Measurements from ENCODE around the gene CD320.
A peak's percentile ranks its signal among the peaks of the same experiment; 100 is the strongest.
"Not testable (repeated sequence)": the region's sequence is repeated elsewhere in the genome, so short reads cannot be mapped to it uniquely, and the experiment has no call there.

CD320 gene

DNA sequence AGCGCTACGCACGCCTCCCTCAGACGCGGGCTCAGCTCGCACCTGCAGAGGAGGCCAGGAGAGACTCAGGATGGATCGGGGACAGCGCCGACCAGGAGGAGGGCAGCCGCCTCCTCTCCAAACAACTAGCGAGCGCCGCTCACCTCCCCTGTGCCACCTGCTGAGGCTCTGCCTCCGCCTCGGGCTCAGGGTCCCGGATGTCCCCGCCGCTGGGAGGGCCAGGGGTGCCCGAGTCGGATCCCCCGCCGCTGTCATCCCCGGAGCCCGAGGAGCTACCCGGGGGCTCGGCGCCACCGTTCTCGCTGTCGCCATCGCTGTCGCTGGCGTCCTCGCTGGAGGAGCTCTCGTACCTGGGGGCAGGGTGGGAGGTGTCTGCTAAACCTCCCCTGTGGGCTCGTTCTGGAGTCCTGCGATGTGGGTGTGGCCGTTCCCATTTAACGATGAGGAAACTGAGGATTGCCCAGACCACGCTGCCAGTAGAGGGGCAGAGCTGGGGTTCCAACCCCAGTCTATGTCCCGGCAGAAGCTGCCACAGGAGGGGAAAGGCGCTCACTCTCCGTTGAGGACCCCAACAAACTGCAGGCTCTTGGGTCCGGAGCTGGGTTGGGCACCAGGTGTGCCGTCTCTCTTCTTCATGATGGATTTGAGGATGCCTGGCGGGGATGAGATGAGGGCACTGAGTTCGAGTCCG is 25.8 kb upstream of the CD320 start:
- no peak for DNase-seq

DNA sequence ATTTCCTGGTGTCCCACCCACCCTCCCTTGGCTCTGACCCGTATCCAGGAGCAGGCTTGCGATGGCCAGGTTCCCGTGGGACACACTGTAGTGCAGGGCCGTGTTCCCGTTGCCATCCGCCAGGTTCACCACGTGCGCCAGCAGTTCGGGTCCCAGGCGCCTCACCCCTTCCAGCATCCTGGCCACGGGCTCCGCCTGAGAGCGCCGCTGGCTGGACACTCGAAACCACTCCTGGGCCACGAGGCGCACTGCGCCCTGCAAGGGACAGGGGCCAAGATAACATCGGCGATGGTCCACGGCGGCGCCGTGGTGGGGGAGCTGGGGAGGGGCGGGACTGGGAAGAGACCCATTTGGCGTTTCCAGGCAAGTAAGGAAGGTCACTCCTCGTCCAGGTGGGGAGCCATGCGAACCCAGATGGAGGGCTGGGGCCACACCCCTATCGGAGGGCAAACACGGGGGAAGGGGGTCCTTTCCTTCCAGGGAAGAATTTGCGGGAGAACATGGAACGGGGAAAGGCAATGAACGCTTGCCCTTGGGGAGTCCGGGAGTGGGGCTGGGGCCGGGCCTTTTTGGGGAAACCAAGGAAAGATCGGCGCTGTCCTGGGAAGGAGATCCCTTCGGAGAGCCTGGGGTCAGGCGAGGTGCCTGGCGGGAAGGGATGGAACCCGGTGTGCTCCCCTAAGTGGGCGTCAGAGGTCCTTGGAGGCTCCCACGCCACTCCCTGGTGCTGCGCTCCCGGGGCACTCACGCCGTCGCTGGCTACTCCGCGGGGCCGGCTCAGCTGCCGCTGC is 25.0 kb upstream of the CD320 start:
- no peak for DNase-seq

DNA sequence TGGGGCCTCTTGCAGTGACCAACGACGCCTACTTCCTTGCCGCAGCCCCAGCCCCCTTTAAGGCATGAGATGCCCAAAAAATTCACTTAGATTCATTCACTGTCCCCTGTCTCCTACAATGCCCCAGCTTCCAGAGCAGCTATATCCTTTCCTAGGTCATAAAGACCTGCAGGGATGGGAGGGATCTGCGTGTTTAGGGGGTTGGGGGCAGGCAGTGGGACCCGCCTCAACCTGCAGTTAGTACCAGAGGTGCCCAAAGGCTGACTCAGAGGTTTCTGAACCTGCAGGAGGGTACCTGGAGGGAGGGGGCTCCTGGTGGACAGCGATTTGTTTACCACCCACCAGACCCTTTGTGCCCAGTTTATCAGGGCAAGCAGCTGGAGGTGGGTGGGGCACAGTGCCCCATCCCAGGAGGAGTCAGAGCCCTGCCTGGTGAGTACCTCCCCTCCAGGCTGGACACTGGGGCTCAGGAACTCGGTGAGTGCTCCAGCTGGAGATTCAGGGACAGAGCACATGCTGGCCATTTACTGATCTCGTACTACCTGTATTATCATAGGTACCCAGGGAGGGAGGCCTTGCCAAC is 23.2 kb upstream of the CD320 start:
- DNase-seq, result no peak

DNA sequence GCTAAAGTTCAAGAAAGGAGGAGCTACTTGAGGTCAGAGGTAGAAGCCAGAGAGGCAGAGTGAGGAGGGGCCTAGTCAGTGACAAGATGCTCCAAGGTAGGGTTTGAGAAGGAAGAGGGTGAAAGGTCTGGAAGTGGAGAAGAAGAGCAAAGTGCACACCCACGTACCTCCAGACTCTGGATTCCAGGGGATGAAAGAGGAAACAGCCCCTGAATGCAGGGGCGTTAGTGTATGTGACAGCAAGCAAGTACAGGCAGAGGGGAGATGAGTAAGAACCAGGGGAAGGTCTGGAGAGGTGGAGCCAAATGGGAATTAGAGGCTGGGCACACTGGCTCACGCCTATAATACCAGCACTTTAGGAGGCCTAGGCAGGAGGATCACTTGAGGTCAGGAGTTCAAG is 21.8 kb upstream of the CD320 start:
- DNase-seq, result no peak

DNA sequence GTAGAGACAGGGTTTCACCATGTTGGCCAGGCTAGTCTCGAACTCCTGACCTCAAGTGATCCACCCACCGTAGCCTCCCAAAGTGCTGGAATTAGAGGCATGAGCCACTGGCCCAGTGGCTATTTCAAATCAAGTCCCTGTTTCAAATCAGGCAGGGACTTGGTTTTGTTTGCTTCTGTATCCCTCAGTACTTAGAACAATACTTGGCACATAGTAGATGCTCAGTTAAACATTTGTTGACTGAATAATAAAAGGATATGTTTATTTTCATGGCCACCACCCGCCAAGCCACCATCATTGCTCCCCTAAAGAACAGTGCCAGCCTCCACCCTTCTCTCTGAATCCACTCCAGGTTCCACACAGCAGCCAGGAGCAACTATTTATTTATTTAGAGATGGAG is 17.3 kb upstream of the CD320 start:
- DNase-seq, result no peak

DNA sequence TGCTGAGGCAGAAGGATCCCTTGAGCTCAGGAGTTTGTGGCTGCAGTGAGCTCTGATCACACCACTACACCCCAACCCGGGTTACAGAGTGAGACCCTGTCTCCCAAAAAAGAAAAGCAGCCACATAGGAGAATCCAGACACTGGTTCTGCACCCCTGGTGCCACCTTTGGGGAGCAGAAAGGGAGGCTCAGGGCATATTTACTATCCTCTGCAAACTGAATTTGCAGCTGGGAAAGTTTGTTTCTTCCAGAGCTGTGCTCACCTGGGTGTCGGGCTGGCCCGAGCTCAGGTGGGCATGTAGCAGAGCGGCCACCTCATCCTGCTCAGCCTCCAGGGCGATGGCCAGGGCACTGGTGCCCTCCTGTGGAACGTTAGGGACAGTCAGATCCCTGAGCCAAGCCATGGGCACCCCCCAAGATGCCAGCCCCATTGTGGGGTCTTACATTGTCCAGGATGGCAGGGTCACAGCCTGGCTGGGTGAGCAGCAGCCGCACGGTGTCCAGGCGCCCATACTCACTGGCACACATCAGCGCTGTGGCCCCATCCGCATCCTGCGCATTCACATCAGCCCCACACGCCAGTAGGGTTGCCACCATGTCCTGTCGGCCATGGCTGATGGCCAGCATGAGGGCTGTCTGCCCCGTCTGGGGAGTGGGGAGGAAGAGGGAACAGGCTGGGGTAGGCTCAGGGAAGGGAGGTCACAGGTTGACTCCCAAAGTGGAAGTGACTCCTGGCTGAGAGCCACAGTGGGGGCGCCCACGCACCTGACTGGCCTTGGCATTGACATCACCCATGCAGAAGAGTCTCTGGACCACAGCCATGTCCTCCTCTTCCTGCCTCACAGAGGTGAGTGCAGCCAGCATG is 16.3 kb upstream of the CD320 start:
- DNase-seq, result no peak

DNA sequence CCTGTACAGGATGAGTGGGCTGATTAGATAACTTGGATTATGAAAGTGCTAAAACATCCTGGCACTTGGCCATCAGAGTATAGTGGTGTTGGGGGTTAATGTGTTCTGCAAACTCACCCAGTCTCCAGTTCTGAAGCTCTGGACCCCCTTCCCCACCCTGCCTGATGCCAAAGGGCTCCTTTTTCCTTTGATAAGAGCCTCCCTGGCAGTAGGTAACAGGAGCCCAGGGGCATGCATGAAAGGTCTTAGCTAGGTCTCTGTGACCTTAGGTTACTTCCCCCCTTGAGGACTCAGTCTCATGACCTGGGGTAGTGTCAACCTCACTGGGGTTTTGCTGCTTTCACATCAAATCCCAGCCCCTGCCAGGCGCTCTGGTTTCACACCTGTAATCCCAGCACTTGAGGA is 15.6 kb upstream of the CD320 start:
- DNase-seq, result no peak

DNA sequence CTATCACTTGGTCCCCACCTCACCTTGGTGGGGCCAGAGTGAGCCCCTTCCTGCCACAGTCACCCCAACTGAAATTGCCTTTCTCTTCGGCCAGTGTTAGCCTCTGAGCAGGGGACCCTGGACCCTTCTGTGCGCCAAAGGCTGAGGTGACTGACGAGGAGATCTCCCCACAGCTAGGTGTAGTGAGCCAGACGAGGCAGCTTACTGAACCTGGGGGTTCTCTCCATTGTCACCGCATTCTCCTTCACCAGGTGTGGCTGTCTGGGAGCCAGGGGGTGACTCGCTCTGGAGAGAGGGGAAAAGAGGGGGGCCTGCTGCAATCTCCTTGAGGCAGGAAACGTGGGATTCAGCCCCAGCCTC is 14.5 kb upstream of the CD320 start:
- no peak for DNase-seq

DNA sequence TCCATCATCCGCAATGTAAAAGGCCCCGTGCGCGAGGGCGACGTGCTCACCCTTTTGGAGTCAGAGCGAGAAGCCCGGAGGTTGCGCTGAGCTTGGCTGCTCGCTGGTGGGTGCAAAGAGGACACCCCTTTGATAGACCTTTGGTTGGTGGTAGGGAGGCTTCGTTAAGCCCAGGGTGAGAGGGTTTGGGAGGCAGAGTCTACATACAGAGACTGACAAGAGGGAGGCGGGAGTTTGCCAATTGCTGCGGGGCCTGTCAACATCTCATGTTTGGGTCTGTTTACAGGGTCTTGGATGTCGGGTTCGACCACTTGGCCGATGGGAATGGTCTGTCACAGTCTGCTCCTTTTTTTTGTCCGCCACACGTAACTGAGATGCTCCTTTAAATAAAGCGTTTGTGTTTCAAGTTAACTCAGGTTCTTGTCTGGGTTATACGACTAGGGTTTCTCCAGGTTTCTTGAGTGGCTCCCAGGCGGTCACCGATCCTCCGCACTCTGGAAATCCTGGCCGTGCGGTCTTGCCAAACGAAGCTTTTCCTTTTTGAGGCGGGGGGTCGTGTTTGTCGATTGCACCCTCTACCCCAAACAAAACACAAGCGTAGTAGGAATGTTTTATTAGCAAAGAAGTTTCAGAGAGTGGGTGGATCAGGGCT is 14.0 kb upstream of the CD320 start:
- DNase-seq, result peak in 1 of 51 donors; percentile 38

DNA sequence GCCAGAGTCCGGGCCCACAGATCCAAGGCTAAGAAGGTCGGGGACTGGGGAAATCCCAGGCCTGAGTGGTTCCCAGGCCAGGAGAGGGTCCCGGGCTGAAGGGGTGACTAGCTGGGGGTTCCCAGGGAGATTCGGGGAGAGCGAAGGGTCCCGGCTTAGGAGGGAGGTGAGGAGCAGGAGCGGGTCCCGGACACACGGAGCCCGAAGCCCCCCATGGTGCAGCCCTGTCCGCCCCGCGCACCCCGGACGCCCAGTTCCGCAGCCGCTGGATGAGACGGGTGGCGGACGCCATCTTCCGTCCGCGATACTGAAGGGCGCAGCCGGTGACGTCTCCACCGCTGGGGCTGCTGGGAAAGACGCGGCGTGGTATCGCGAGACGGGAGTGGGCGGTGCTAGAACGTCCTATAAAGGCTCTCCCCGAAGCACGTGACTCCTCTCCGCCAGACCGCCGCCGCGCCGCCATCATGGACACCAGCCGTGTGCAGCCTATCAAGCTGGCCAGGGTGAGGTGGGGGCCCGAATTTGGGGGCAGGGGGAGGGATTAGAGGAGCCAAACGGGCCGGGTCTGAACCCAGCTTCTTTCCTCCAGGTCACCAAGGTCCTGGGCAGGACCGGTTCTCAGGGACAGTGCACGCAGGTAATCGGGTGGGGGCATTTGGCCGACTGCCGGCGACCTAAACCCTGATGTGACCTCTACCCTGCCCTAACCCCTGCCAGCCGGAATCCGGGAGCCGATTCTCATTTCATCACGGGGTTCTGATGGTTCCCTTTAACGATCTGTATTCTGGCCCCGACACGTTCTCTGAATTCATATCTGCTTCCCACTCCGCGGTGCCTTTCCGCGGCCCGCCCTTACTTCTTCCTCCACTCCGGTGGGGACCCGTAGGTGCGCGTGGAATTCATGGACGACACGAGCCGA is 13.2 kb upstream of the CD320 start, which contains the start of the genes NDUFA7 and RPS28:
Gene NDUFA7, minus strand, starts transcription at position 309 of the 919 bp plus-strand sequence. Its CDS starts 17 bp downstream, at position 292.
Gene RPS28, plus strand, starts transcription at position 430 of the 919 bp plus-strand sequence. Its CDS starts 35 bp downstream, at position 465.
- DNase-seq, result peak; percentile 55 to 98 (median 92)

DNA sequence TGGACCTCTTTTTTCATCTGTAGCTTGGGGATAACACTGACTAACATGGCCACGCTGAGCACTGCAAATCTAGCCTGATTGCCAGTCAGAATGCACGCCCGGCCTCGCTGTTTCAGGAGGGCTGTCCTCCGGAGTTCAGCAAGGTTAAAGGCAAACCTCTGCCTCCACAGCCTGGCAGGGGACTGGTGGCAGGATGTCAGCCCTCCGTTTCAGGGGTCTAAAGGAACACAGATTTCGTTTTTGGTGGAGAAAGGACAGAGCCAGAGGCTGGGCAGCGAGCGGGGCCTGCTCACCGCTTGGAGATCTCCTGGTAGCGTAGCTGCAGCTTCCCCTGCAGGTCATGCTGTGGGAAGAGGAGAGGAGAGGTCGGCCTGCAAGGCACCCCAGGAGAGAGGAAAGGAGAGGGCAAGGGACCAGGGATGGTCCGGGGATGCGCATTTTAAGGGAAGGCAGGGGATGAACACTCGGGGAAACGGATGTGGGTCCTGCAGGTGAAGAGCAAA is 12.5 kb upstream of the CD320 start:
- DNase-seq, result peak in 3 of 51 donors; percentile 13 to 57 (median 39)

DNA sequence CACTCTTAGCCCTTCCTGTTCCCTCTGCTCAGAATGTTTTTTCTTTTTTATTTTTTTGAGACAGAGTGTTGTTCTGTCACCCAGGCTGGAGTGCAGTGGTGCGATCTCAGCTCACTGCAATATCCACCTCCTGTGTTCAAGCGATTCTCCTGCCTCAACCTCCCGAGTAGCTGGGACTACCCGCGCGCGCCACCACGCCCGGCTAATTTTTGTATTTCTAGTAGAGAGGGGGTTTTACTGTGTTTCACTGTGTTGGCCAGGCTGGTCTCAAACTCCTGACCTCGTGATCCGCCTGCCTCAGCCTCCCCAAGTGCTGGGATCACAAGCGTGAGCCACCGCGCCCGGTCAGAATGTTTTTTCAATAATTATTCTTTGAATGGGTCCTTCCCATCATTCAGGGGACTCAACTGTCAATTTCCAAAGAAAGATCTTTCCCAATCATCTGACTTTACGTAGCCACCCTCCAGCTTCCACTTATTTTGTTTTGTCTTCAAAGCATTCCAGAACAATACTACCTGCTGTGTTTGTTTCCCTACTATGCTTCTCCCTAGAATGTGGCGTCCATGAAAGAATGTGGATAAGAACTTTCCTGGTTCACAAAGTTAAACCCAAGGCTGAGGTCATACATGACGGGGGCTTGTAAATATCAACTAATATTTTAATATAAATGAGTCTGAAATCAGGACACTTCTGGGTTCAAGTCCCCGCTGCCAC is 11.8 kb upstream of the CD320 start:
- DNase-seq, result no peak

DNA sequence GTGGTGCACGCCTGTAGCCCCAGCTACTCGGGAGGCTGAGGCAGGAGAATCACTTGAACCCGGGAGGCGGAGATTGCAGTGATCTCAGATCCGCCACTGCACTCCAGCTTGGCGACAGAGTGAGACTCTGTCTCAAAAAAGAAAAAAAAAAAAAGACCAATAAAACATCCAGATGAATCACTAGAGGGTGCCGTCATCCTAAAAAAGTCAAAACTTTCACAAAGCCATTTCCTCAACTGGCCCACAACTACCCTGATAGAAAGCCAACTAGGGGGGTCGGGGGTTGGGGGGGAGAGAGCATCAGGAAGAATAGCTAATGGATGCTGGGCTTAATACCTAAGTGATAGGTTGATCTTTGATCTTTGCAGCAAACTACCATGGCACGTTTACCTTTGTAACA is 10.7 kb upstream of the CD320 start:
- DNase-seq, result not testable (repeated sequence)

DNA sequence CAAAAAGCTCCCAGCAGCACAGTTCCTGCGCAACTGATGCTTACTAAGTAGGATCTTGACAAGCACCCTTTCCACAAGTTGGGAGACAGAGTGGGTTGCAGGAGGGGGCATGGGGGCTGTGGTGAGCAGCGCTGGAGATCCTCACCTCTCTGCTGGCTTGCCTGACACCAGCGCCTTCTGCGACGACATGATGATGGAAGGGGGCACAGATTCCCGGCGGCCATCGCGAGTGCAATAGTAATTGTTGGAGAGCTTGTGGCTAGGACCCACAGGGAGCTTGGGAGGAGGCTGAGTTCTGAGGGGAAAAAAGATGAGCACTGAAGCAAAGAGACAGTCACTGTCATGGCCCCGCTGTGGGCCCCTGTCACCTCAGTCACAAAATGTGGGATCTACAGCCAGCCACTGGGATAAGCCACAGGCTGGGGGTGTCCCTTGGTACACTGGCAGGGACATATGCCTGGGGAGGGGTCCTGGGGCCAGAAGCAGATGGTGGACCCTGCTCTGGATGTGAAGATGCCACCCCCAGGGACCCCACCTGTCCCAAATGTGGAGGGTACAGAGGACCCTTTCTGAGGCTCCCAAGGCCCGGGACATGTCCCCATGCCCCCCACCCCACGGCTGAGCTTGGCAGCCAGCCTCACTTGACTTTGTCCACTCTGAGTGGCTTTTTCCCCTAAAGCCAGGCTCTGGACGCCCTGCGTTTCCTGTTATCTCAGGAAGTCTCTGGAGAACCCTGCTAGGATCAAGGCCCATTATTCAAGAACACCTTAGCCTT is 8.4 kb upstream of the CD320 start:
- DNase-seq, result no peak

DNA sequence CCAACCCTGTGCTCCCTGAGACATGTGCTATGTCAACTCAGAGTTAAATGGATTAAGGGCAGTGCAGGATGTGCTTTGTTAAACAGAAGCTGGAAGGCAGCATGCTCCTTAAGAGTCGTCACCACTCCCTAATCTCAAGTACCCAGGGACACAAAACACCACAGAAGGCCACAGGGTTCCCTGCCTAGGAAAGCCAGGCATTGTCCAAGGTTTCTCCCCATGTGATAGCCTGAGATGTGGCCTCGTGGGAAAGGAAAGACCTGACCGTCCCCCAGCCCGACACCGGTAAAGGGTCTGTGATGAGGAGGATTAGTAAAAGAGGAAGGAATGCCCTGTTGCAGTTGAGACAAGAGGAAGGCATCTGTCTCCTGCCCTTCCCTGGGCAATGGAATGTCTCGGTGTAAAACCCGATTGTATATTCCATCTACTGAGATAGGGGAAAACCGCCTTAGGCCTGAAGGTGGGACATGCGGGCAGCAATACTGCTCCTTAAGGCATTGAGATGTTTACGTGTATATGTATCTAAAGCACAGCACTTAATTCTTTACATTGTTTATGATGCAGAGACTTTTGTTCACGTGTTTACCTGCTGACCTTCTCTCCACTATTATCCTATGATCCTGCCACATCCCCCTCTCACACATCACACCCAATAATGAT is 7.0 kb upstream of the CD320 start:
- DNase-seq, result not testable (repeated sequence)

DNA sequence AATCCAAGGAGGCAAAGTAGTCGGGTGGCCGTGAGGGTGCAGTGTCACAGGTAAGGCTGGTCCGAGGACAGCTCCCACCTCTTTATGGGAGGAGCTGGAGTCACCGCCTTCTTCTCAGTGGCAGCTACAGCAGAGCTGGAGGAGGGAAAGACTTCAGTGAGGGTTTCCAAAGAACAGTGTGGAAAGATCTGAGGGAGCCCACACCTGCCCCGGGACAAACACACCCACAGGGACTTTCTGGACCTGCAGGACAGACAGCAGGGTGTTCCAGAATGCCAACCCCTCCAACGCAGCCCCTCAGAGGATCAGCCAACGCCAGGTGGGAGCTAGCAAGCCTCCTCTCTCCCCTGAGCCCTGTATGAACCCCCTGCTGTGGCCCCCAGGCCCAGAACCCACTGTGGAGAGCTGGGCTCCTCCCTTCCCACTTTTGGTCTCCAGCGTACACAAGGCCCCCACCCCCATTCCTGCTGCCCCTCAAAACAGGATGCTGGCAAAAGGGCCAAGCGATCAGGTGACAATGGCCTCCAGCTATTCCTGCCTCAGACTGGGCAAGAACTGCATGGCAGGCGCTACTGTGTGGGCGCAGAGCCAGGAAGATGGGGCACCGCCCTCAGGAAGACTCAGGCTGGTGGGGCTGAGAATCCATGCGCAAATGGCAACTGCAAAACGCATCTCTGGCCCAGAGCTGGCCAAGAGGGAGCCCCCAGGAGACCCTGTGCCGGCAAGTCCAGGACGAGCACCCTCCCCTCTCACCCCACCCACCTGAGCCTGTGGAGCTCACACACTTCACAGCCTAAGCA is 3.5 kb upstream of the CD320 start:
- DNase-seq, result no peak

Data from hypothalamus (tissue), 51 donors.